ENCODE measurements around the gene CEACAM19. TPM values are rescaled to one million over a fixed set of nuclear protein-coding genes. Genes with fewer than 3 reads are reported as not detected.

CEACAM19 gene
- total and polyA plus RNA-seq, 2 donors (not counting 3 experiments of a cell fraction or from before 2014, with no cell fraction given) = 9.9 to 14.5 TPM

DNA sequence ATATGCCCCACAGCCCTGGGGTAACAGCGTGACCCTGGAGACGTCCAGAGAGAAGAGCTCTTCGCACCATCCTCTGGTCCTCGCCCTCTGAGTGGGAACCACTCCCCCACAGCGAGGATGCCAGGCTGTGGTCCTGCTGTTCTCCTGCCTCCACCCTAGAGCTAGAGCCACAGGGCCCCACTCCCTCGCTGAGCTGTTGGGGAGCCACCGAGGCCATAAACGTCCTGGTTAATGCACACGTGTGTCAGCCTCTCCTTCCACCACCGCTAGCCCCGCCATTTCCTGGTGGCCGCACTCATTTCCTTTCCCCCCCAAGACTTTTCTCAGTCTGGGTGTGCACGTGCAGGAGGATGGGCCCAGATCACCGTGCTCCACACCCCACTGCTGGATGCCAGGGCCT is 39.2 kb downstream of the CEACAM19 start:
- DNase-seq (ENCODE audit: low read depth, low spot score) (no peak), FAIRE-seq (no peak)
- ChIA-PET POLR2A (no interaction called here), CTCF (interaction anchor here (2.2 kb wide), 1 partner anchor 60 kb away, joined by 9 read pairs; no protein-coding TSS in a partner anchor)
- no TSS peak for BruUV-seq (replicated peaks)
- Histone ChIP-seq H3K27me3 (ENCODE audit: control insufficient read depth in 2 of 2, insufficient read depth in 2 of 2, low read length in 2 of 2) (no peaks in the 10 kb centered on the region), H3K9me1 (replicated peaks; ENCODE audit: control insufficient read depth, extremely low read depth, insufficient read depth, low read length) (no peaks in the 10 kb centered on the region), H3K9ac (replicated peaks; ENCODE audit: extremely low read depth, insufficient read depth, low read length) (no peak overlapping the region), H3K9me3 (replicated peaks; ENCODE audit: control insufficient read depth, insufficient read depth, low read length) (no peaks in the 10 kb centered on the region), H3K4me3 (replicated peaks in 1 of 3; ENCODE audit: insufficient read depth in 1 of 3, low read depth in 1 of 3, low read length in 3 of 3) (no peak overlapping the region), H3K4me1 (ENCODE audit: control insufficient read depth, extremely low read depth, insufficient read depth, low read length) (peaks cover 2% of the 10 kb centered on the region), H3K79me2 (ENCODE audit: control insufficient read depth, insufficient read depth, low read length) (no peaks in the 10 kb centered on the region), H4K20me1 (replicated peaks; ENCODE audit: control insufficient read depth, extremely low read depth, insufficient read depth, low read length) (no peaks in the 10 kb centered on the region), H3K27ac (ENCODE audit: insufficient read depth, low read depth, low read length) (no peak overlapping the region), H3K4me2 (ENCODE audit: insufficient read depth, low read length) (no peak overlapping the region), H3K36me3 (ENCODE audit: control insufficient read depth in 2 of 2, extremely low read depth in 1 of 2, insufficient read depth in 2 of 2, low read length in 2 of 2) (peaks cover 0 to 4% of the 10 kb centered on the region in 2 experiments), H2AFZ (ENCODE audit: low read depth, low read length) (no peak overlapping the region)
- TF ChIP-seq GATA2 (IDR thresholded peaks at IDR 0.05; ENCODE audit: insufficient read depth, insufficient read length, low read depth, low read length) (no peak), POLR2AphosphoS5 (IDR thresholded peaks at IDR 0.05; ENCODE audit: insufficient read depth, low read depth, low read length) (no peak)
- TF ChIP-seq, protein P1, sequence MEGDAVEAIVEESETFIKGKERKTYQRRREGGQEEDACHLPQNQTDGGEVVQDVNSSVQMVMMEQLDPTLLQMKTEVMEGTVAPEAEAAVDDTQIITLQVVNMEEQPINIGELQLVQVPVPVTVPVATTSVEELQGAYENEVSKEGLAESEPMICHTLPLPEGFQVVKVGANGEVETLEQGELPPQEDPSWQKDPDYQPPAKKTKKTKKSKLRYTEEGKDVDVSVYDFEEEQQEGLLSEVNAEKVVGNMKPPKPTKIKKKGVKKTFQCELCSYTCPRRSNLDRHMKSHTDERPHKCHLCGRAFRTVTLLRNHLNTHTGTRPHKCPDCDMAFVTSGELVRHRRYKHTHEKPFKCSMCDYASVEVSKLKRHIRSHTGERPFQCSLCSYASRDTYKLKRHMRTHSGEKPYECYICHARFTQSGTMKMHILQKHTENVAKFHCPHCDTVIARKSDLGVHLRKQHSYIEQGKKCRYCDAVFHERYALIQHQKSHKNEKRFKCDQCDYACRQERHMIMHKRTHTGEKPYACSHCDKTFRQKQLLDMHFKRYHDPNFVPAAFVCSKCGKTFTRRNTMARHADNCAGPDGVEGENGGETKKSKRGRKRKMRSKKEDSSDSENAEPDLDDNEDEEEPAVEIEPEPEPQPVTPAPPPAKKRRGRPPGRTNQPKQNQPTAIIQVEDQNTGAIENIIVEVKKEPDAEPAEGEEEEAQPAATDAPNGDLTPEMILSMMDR (IDR thresholded peaks at IDR 0.05; ENCODE audit: extremely low read depth in 1 of 2, insufficient read depth in 1 of 2, low read depth in 1 of 2, low read length in 2 of 2) = no peak
- intact Hi-C loops (cut with micrococcal nuclease) (no loop called here), dilution Hi-C loops (cut with MboI; ENCODE audit: extremely low pct_ligation_motif_present, low sequenced_read_pairs) (no loop called here)

DNA sequence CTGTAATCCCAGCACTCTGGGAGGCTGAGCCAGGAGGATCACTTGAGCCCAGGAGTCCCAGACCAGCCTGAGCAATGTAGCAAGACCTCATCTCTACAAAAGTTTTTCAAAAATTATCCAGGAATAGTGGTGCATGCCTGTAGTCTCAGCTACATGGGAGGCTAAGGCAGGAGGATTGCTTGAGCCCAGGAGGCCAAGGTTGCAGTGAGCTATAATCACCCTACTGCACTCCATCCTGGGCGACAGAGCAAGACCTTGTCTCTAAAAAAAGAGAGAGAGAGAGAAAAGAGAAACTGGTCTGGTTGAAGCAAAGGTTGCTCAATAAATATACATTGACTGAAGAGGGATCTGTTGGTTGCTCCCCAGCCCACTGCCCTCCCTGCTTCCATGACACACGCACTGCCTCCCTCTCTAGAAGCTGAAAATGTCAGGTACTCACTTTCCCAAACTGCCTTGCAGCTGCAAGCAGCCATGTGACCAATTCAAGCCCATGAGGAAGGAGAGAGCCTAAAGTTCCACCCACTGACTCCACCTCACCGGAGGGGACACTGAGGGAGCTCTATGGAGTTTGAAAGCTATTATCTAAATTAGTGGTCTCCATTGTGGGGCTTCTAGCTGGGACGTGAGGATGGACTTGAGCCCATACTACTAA is 41.7 kb downstream of the CEACAM19 start:
- no TSS peak for BruUV-seq (replicated peaks)
- H4K20me1 ChIP-seq (replicated peaks; ENCODE audit: control insufficient read depth, extremely low read depth, insufficient read depth, low read length) = no peaks in the 10 kb centered on the region
- no peak overlapping the region for H3K4me3 ChIP-seq (replicated peaks in 1 of 3; ENCODE audit: insufficient read depth in 1 of 3, low read depth in 1 of 3, low read length in 3 of 3)
- intact Hi-C loops (cut with micrococcal nuclease) = no loop called here
- H3K27me3 ChIP-seq (ENCODE audit: control insufficient read depth in 2 of 2, insufficient read depth in 2 of 2, low read length in 2 of 2) = no peaks in the 10 kb centered on the region
- ChIA-PET POLR2A (no interaction called here), CTCF (interaction anchor here (0.6 to 3.2 kb wide), 7 partner anchors 10 to 106 kb away, joined by 3 to 21 read pairs (median 5); no protein-coding TSS in a partner anchor)
- TF ChIP-seq GATA2 (IDR thresholded peaks at IDR 0.05; ENCODE audit: insufficient read depth, insufficient read length, low read depth, low read length) (no peak), MYC (IDR thresholded peaks at IDR 0.05; ENCODE audit: low read depth, low read length) (no peak), JUN (IDR thresholded peaks at IDR 0.05; ENCODE audit: borderline replicate concordance, insufficient read depth, insufficient read length, low read depth) (no peak), FOS (IDR thresholded peaks at IDR 0.05; ENCODE audit: borderline replicate concordance, insufficient read depth, low read length) (no peak), POLR2A (IDR thresholded peaks at IDR 0.05; ENCODE audit: low read depth, low read length) (no peak), POLR2AphosphoS5 (IDR thresholded peaks at IDR 0.05; ENCODE audit: insufficient read depth, low read depth, low read length) (no peak), EZH2 (IDR thresholded peaks at IDR 0.05; ENCODE audit: borderline replicate concordance, low read depth, low read length, severe bottlenecking) (no peak)
- TF ChIP-seq, protein P2, sequence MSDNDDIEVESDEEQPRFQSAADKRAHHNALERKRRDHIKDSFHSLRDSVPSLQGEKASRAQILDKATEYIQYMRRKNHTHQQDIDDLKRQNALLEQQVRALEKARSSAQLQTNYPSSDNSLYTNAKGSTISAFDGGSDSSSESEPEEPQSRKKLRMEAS (IDR thresholded peaks at IDR 0.05; ENCODE audit: insufficient read depth, insufficient read length) = no peak
- TF ChIP-seq, protein P1 (IDR thresholded peaks at IDR 0.05; ENCODE audit: extremely low read depth in 1 of 2, insufficient read depth in 1 of 2, low read depth in 1 of 2, low read length in 2 of 2) = no peak
- H3K4me2 ChIP-seq (ENCODE audit: insufficient read depth, low read length) = no peak overlapping the region
- dilution Hi-C loops (cut with MboI; ENCODE audit: extremely low pct_ligation_motif_present, low sequenced_read_pairs) = no loop called here
- no peak overlapping the region for H3K27ac ChIP-seq (ENCODE audit: insufficient read depth, low read depth, low read length)
- no peak overlapping the region for H2AFZ ChIP-seq (ENCODE audit: low read depth, low read length)
- no peak for FAIRE-seq
- H3K9ac ChIP-seq (replicated peaks; ENCODE audit: extremely low read depth, insufficient read depth, low read length) = no peak overlapping the region
- H3K36me3 ChIP-seq (ENCODE audit: control insufficient read depth in 2 of 2, extremely low read depth in 1 of 2, insufficient read depth in 2 of 2, low read length in 2 of 2) = peaks cover 0 to 4% of the 10 kb centered on the region in 2 experiments
- no peaks in the 10 kb centered on the region for H3K9me1 ChIP-seq (replicated peaks; ENCODE audit: control insufficient read depth, extremely low read depth, insufficient read depth, low read length)
- H3K9me3 ChIP-seq (replicated peaks; ENCODE audit: control insufficient read depth, insufficient read depth, low read length) = peaks cover 2% of the 10 kb centered on the region
- peaks cover 12% of the 10 kb centered on the region for H3K4me1 ChIP-seq (ENCODE audit: control insufficient read depth, extremely low read depth, insufficient read depth, low read length)
- no peak for DNase-seq (ENCODE audit: low read depth, low spot score)
- peaks cover 10% of the 10 kb centered on the region for H3K79me2 ChIP-seq (ENCODE audit: control insufficient read depth, insufficient read depth, low read length)
